GM08714 (cell line): ENCODE results near the gene MTUS2.

ENCODE experiments used
- H3K4me3 ChIP-seq: fragments of 200-500 bp; sonication (Bioruptor generic); 2 replicates; pipeline ENCODE4 v1.5.1; 2014; ENCODE audit warnings: mild to moderate bottlenecking, low read length, inconsistent platforms
- ZNF274 ChIP-seq: IDR thresholded peaks from 2 replicates; pipeline ENCODE4 v1.6.1; 2012; ENCODE audit warnings: mild to moderate bottlenecking, low read depth, low read length

MTUS2 gene

DNA sequence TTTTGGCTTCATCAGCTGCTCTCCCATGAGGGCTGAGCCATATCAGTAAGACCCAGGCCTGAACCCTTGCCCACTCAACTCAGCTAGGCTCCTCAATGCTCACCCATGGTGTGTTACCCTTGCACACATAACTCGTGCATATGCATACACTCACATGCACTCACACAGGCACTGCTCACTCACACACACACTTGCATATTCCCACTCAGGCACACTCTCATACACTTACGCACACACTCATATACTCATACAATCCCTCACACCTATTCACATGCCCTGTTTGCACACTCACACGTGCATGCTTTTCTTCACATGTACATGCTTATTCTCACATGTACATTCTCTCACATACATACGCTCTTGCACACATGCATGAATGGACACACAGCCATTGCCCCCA lies 681.5 kb downstream of the MTUS2 start:
- no peak overlapping the region for H3K4me3 ChIP-seq
- TF ChIP-seq ZNF274: no peak

DNA sequence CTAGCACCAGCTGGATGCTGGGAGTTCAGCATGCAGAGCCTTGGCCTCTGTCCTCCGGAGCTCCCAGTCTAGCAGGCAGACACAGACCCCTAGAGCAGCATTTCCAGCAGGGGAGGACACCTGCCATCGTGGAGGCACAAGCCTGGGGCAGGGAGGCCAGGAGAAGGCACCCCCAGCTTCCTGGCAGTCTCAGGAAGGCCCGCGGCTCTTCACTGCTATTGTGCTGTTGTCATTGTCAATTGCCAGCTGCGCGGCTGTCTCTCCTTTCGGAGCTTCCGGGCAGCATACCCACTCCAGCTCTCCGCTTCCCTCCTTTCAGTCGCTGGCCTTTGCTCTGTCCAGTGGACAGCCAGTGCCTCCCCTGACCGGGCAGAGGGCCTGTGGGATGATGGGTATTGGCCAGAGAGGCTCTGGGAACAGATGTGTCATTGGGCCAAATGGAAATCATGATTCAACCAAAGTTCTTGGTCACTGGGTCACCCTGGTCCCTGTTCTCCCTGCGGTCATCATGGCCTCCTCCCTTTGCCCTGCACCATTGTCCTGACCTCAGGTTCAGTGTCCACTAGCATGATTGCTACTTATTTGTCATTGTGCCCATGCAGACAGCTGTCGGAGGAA lies 682.4 kb downstream of the MTUS2 start:
- H3K4me3 ChIP-seq: no peak overlapping the region
- TF ChIP-seq ZNF274: no peak

DNA sequence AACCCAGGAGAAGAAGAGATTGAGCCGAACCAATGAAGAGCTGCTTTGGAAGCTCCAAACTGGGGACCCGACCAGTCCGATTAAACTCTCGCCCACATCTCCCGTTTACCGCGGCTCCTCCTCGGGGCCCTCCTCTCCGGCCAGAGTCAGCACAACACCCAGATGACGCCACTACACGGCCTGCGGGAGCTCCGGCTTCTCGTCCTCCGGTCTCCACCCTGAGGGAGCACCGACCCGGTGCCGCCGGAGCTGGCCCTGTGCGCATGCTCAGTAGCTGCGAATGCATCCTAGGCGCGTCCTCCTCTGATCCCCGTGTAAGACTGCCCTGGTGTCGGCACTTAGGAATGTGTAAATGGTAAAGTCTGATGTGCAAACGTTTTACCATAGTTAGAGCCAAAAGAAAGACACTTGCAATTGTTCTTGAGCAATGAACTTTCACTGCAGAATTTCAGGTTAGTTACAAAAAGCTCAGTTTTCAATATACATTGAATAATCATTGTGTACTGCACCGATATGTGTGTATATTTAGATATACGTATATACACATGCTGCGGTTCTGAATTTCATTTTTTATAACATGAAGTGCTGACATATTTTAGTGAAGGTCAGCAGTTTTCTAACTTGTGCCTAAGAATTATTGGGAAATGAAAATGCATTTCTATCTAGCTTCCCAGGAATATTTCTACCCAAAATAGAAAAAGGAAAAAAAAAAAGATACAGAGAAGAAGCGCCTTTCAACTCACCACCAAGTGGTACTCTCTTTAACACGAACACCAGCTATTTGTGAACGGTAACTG lies 683.1 kb downstream of the MTUS2 start:
- no peak for TF ChIP-seq ZNF274
- no peak overlapping the region for H3K4me3 ChIP-seq

DNA sequence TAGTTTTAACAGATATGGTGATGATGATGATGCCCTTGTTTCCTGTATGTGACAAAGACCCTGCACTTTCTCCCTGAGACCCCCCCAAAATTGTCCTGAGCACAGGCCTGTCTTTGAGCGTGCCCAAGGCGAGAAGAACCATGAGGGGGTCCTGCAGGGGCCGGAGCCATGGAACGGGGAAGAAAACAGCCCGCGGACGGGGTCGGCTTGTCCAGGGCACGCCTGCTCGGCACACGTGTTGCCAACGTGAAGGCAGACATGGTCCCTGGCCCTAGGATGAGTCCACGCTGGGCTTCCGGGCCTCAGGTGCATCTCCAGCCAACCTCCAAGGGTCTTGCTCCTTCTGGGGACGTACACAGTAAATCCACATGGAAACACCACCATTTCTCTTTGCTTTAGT lies 684.6 kb downstream of the MTUS2 start:
- H3K4me3 ChIP-seq: no peak overlapping the region
- no peak for TF ChIP-seq ZNF274

DNA sequence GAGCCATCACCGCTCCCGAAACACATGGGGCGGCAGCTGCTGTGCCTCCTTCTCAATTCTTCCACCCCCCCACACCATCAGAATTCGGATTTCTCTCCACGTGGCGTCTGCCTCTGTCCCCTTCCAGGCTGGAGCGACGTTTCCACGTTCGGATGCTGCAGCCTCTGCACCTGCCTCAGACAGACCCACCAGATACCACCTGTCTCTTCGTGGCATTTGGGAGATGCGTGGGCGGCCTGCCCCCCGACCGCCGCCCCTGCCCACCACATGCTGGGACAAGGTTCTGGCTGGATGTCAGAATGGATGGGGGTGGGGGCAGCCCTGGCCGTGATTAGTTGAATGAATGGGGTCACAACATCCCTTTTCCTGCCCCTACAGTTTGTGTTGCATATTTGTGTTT lies 685.4 kb downstream of the MTUS2 start:
- H3K4me3 ChIP-seq: no peak overlapping the region
- TF ChIP-seq ZNF274: no peak

DNA sequence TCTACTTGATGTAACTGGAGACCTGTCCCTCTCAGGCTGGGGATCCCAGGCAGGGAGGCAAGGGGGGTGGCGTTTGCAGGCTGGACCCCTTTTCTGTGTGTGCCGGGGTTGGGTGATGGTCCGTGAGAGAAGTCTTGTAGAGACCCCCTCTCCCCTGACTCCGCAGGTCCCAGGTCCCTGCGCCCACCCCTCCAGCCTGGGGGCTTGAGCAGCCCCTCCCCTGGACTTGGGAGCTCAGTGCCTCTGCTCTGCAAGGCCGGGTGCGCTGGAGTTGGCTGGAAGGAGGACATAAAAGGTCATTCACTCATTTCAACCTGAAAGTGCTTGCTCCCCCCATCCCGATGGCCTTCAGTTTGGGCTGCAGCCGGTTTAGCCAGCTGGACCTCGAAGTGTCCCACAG lies 685.8 kb downstream of the MTUS2 start:
- no peak overlapping the region for H3K4me3 ChIP-seq
- no peak for TF ChIP-seq ZNF274

DNA sequence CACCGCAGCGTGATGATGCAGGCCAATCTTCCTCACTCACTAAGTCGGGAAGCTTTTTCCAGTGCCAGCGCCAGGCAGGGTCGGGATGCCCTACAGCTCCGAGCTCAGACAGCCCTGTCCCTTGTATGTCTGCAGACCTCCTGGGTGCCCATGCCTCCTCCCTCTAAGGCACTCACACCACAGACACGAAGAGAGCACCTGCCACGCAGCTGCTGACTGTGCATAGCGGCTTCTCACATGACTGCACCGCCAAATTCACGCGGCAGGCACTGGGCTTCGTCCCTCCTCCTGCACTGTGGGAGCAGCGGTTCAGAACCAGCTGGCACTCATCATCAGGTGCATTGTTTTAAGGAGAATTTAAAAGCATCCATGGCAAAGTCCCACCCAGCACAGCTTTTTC lies 687.2 kb downstream of the MTUS2 start:
- TF ChIP-seq ZNF274: no peak
- H3K4me3 ChIP-seq: no peak overlapping the region

DNA sequence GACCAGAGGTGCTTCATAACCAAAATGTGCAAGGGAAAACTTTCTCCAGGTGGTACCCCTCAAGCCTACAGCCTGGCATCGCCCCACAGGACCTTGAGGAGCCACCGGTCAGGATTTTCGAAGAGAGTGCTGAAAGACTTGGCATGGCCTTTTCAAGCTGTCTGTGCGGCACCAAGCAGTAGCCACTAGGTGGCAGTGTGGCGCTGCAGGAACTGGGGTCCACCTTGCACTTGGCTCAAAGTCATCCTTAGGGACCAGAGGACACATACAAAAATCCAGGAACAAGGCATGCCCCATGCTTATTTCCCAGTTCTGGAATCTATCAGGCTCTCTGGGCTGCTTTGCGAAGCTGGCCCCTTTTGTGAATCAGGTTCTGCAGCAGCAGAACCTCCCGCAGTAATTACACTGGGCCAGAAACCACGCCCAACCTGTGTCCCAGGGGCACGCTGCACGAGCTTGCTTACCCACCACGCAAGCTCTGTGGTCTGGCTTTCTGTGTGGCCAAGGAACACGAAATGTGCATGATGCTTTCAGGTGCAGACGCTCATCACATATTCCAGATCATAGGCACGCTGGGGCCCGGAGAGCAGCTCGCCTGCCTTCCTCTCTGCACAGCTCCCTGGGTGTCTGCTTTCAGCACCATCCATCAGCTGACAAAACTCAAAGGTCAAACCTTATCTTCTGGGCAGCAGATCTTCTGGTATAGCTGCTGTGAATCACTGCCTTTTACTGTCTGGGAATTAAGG lies 688.2 kb downstream of the MTUS2 start:
- no peak overlapping the region for H3K4me3 ChIP-seq
- no peak for TF ChIP-seq ZNF274

DNA sequence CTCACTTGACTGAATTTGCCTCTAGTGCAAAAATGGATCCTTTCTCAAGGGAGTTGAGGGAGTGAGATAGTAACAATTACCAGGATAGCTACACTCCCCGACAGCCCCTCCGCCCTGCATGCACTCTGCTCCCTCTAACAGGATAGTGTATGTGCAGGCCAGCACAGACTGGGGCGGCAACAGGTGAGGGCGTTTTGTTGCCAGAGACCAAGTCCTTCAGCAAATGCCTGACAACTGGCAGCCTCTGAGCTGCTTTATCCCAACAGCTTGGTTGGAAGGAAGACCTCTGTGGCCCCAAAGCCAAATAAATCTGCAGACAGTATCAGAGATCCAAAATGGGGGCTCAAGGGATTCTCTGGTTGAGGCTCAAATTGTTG lies 688.7 kb downstream of the MTUS2 start:
- H3K4me3 ChIP-seq: no peak overlapping the region
- no peak for TF ChIP-seq ZNF274

DNA sequence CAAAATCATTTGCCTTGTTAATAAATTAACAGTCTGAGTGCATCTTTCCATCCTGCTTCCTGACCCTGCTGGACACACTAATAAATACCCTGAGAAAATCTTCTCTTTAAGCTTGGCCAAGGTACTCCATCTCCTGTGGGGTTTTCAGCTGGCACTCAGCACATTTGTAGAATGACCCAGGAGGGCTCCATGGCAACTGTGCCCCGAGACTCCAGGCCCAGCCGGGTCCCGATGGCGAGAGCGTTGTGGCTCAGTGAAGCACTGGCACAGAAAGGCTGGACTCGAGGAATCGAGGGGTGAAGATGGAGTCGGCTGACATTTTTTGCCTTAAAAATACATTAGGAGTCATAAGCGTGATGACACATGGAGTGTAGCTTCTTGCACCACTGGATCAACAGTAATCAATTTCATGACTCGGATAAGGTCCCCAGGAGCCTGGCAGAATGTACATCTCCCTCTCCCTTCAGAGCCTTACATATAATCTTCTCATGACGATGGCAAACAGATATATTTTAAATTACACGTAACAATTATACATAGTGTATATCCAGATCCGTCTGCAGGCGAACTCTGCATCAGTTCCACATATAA lies 690.0 kb downstream of the MTUS2 start:
- TF ChIP-seq ZNF274: no peak
- H3K4me3 ChIP-seq: no peak overlapping the region

DNA sequence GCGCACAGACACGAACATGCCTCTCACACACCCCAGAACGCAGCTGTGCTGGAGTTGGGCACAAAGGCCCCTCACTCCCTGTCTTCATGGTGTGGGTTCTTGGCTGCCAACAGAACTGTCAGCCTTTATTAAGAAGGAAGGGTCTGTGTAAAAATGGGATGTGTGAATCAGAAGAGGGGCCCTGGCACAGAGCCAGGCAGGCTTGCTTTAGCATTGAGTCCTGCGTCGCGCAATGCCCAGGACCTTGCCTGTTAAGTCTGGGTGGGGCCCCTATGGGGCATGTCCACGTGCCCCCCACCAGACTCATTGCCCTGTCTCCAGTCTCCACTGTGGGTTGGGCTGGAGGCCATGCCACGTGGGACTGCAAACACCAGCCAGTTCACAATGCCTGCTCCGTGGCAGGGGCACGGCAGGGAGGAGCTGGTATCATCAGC lies 690.5 kb downstream of the MTUS2 start:
- no peak for TF ChIP-seq ZNF274
- H3K4me3 ChIP-seq: no peak overlapping the region

DNA sequence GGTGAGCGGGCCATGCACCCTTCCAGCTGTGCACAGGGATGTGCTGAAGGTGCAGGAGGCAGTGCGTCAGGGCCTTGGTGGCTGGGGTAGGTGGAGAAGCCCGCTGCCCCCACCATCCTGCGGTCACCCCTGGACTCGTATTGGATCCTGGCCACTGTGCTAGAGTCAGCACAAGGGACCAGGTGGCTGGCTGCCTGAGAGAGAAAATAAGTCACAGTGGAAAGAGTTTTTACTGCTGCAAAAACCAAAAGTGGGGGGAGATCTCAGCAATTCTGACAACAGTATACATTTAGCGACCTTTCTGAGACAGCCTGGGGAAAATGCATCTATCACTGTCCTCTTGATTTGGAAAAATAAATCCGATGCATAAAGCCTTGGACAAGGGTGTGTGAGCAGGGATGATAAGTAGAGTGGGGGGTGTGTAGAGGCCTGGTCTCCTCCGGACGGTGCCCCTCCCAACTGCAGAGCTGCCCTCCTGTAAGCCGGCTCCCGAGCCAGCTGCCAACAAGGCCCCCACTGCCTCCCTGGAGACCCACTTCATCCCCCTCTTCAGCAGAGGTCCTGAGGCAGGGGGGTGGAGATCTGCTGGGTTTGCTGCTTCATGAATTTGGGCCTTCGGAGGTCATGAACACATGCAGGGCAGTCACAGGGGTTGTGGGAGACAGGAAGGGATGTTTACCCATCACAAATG lies 691.1 kb downstream of the MTUS2 start:
- no peak overlapping the region for H3K4me3 ChIP-seq
- TF ChIP-seq ZNF274: no peak

DNA sequence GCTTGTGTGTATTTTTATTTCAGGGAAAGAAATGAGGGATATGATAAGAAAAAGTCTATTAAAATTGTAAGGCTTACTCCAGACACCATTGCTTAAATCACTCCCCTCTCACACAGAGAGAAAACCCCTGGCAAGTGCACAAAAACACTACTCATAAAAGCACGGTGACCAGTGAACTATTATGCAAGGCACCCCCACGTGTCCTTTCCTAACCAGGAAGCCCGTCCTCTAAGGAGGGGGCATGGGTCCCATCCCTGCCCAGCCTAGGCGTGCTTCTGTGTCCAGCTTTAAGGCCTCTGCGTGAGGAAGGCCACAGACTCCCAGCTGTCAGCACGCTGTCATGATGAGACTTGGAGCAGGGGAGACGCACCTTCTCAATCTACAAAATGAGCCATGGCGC lies 691.8 kb downstream of the MTUS2 start:
- TF ChIP-seq ZNF274: no peak

More for the DNA sequence above, 691.8 kb downstream of the MTUS2 start:
- H3K4me3 ChIP-seq: no peak overlapping the region
